H9 (cell line): ENCODE results near the gene MMP2. TPM values are rescaled to one million over a fixed set of nuclear protein-coding genes. Genes with fewer than 3 reads are reported as not detected.
A peak's percentile ranks its signal among the peaks of the same experiment; 100 is the strongest.

Experiments used
- DNase-seq: peaks from one replicate; pipeline ENCODE4 v3.0.0-alpha.2; 2017
- H2AFZ ChIP-seq: one replicate; pipeline ENCODE4 v1.6.1; 2013; ENCODE audit warnings: mild to moderate bottlenecking, low read length, control low read depth, moderate library complexity
- H2AK5ac ChIP-seq: 2 replicates; pipeline ENCODE4 v1.6.1; 2013; ENCODE audit warnings: low read length, control low read depth, mixed read lengths; ENCODE audit not compliant: insufficient read length
- H2BK120ac ChIP-seq: one replicate; pipeline ENCODE4 v1.6.1; 2013; ENCODE audit warnings: low read depth, mild to moderate bottlenecking, low read length, control low read depth, inconsistent platforms; ENCODE audit not compliant: poor library complexity, severe bottlenecking
- H2BK12ac ChIP-seq: 2 replicates; pipeline ENCODE4 v1.6.1; 2013; ENCODE audit warnings: low read length, control low read depth, mixed read lengths, low read depth; ENCODE audit not compliant: insufficient read length
- H2BK15ac ChIP-seq: 2 replicates; pipeline ENCODE4 v1.6.1; 2013; ENCODE audit warnings: low read depth, low read length, control low read depth
- H2BK20ac ChIP-seq: one replicate; pipeline ENCODE4 v1.6.1; 2013; ENCODE audit warnings: low read depth, mild to moderate bottlenecking, low read length, control low read depth, inconsistent platforms; ENCODE audit not compliant: poor library complexity, severe bottlenecking
- H2BK5ac ChIP-seq: 2 replicates; pipeline ENCODE4 v1.6.1; 2013; ENCODE audit warnings: low read length, control low read depth, mixed read lengths; ENCODE audit not compliant: insufficient read length
- H3K14ac ChIP-seq: 2 replicates; pipeline ENCODE4 v1.6.1; 2013; ENCODE audit warnings: low read length, control low read depth; ENCODE audit not compliant: insufficient read depth
- H3K18ac ChIP-seq: 2 replicates; pipeline ENCODE4 v1.6.1; 2013; ENCODE audit warnings: low read depth, mild to moderate bottlenecking, mixed read lengths, low read length, control low read depth; ENCODE audit not compliant: insufficient read length
- H3K23ac ChIP-seq: 2 replicates; pipeline ENCODE4 v1.6.1; 2013; ENCODE audit warnings: low read length, control low read depth, mixed read lengths, low read depth; ENCODE audit not compliant: insufficient read length
- H3K23me2 ChIP-seq: 2 replicates; pipeline ENCODE4 v1.6.1; 2013; ENCODE audit warnings: low read depth, mild to moderate bottlenecking, mixed read lengths, low read length, control low read depth; ENCODE audit not compliant: insufficient read length, poor library complexity, severe bottlenecking
- H3K27ac ChIP-seq: 2 replicates; pipeline ENCODE4 v1.5.1; 2013; ENCODE audit warnings: low read length, control low read depth, mixed read lengths, low read depth; ENCODE audit not compliant: insufficient read length
- H3K27me3 ChIP-seq: 2 replicates; pipeline ENCODE4 v1.6.1; 2013; ENCODE audit warnings: low read length, control low read depth, inconsistent platforms; ENCODE audit not compliant: insufficient read depth
- H3K4ac ChIP-seq: 2 replicates; pipeline ENCODE4 v1.6.1; 2013; ENCODE audit warnings: low read depth, mild to moderate bottlenecking, control low read depth, inconsistent platforms, low read length, moderate library complexity
- H3K4me1 ChIP-seq: 2 replicates; pipeline ENCODE4 v1.6.1; 2013; ENCODE audit warnings: low read length, control low read depth, inconsistent platforms; ENCODE audit not compliant: insufficient read depth
- H3K4me2 ChIP-seq: 2 replicates; pipeline ENCODE4 v1.6.1; 2013; ENCODE audit warnings: low read length, control low read depth, mixed read lengths; ENCODE audit not compliant: insufficient read length, insufficient read depth
- H3K56ac ChIP-seq: 2 replicates; pipeline ENCODE4 v1.6.1; 2013; ENCODE audit warnings: low read depth, mild to moderate bottlenecking, mixed read lengths, low read length, control low read depth; ENCODE audit not compliant: insufficient read length
- H3K79me1 ChIP-seq: 2 replicates; pipeline ENCODE4 v1.6.1; 2013; ENCODE audit warnings: low read depth, mild to moderate bottlenecking, moderate library complexity, low read length, control low read depth, inconsistent platforms; ENCODE audit not compliant: insufficient read depth, poor library complexity, severe bottlenecking
- H3K79me2 ChIP-seq: 2 replicates; pipeline ENCODE4 v1.6.1; 2013; ENCODE audit warnings: low read length, control low read depth, inconsistent platforms; ENCODE audit not compliant: insufficient read depth
- H3K9ac ChIP-seq: 2 replicates; pipeline ENCODE4 v1.6.1; 2013; ENCODE audit warnings: low read length, control low read depth, mixed read lengths; ENCODE audit not compliant: insufficient read length; ENCODE audit errors: extremely low read depth
- H3K9me3 ChIP-seq: one replicate; pipeline ENCODE4 v1.6.1; 2013; ENCODE audit warnings: low read depth, low read length, inconsistent platforms; ENCODE audit not compliant: control insufficient read depth
- H3T11ph ChIP-seq: one replicate; pipeline ENCODE4 v1.6.1; 2013; ENCODE audit warnings: mild to moderate bottlenecking, low read length, control low read depth, inconsistent platforms
- H4K20me1 ChIP-seq: one replicate; pipeline ENCODE4 v1.6.1; 2013; ENCODE audit not compliant: control insufficient read depth, insufficient read length, insufficient read depth
- H4K5ac ChIP-seq: 2 replicates; pipeline ENCODE4 v1.6.1; 2013; ENCODE audit warnings: low read depth, mild to moderate bottlenecking, mixed read lengths, low read length, control low read depth; ENCODE audit not compliant: insufficient read length
- H4K8ac ChIP-seq: replicated peaks from 2 replicates; pipeline ENCODE4 v1.6.1; 2013; ENCODE audit warnings: low read length, control low read depth, mixed read lengths, low read depth; ENCODE audit not compliant: insufficient read length
- H4K91ac ChIP-seq: 2 replicates; pipeline ENCODE4 v1.6.1; 2013; ENCODE audit warnings: low read depth, mild to moderate bottlenecking, moderate library complexity, mixed read lengths, low read length, control low read depth; ENCODE audit not compliant: insufficient read length
- H3K27ac Mint-ChIP-seq, 3 experiments: 2 replicates in 2 of 3; 3 replicates in 1 of 3; pipeline ENCODE4 v1.8.0; 2020 to 2021; ENCODE audit warnings: mixed read lengths in 3 of 3, mild to moderate bottlenecking in 1 of 3, moderate library complexity in 1 of 3
- H3K27me3 Mint-ChIP-seq: 2 replicates; pipeline ENCODE4 v1.8.0; 2021; ENCODE audit warnings: low read depth, mild to moderate bottlenecking, moderate library complexity, mixed read lengths
- H3K36me3 Mint-ChIP-seq, 3 experiments: 2 replicates in 2 of 3; 3 replicates in 1 of 3; pipeline ENCODE4 v1.8.0; 2020 to 2021; ENCODE audit warnings: low read depth in 3 of 3, mixed read lengths in 3 of 3; ENCODE audit not compliant: insufficient read depth in 1 of 3
- H3K4me1 Mint-ChIP-seq, 2 experiments: 2 replicates each; pipeline ENCODE4 v1.8.0; 2020; ENCODE audit warnings: mixed read lengths in 2 of 2
- H3K4me3 Mint-ChIP-seq, 2 experiments: 2 replicates in 1 of 2; 3 replicates in 1 of 2; pipeline ENCODE4 v1.8.0; 2020 to 2021; ENCODE audit warnings: mild to moderate bottlenecking in 2 of 2, mixed read lengths in 2 of 2, moderate library complexity in 1 of 2
- H3K9me3 Mint-ChIP-seq, 2 experiments: 2 replicates in 1 of 2; 3 replicates in 1 of 2; pipeline ENCODE4 v1.8.0; 2020; ENCODE audit warnings: mild to moderate bottlenecking in 2 of 2, mixed read lengths in 2 of 2, moderate library complexity in 1 of 2
- WGBS: extraction: QIAGEN DNeasy Blood & Tissue Kit; methylation state at CpG from one replicate; pipeline ENCODE4 v1.1.7; 2013; ENCODE audit warnings: missing lambda C conversion rate, low lambda C conversion rate, mixed read lengths; ENCODE audit not compliant: insufficient read length; ENCODE audit errors: extremely low coverage; 5-methylcytosine and 5-hydroxymethylcytosine counted together
- total RNA-seq: library from RNA; stranded (reverse); gene quantifications from 2 replicates; pipeline ENCODE4 v1.2.1, GENCODE V29; 2021
- TF ChIP-seq, protein P1 (sequence below): fragments of 200-600 bp; sonication (generic); conservative IDR thresholded peaks from 3 replicates; pipeline ENCODE4 v1.8.0; 2021; ENCODE audit warnings: antibody characterized with exemption, mild to moderate bottlenecking

The MMP2 gene
- total RNA-seq, 1 experiment from 2014 or later, result 23.1 TPM

DNA sequence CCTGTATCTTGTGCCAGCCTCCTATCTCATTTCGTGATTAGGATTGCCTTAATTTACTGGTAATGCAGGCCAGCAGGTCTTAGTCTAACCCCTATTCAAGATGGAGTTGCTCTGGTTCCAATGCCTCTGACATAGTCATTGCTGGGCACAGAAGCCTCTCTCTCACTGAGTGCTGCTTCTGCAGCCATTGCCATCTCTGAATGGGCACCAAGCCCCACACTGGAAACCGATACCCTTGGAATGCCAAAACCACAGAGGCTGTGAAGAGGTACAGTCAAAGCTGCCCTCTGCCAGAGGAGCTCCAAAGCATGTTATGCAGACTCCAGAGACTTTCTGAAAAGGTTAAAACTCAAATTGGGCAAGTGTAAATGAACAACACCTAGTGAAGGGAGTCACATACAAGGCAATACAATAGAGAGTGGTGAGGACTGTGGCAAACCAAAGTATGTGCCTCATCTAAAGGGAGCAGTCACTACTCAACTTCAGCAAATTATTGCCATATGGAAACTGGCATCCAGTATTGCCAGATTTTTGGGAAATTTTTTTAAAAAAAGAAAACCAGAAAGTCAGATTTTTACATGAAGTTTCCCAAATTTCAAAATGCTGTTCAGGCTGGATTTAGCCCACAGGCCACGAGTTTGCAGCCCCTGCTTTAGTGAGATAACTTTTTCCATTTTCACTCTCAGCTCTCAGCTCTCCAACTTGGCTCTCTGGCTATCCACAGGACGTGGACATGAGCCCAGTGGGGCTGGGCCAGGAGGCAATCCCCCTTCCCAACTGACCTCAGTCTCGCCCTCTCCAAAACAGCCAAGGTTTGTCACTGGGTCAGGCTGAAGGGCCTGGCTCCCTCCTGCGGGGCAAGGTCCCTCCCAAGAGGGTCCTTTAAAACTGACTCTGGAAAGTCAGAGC, 2.1 kb upstream of the MMP2 start:
- Histone ChIP-seq H2AFZ (no peak overlapping the region), H3K9ac (no peak overlapping the region), H3T11ph (no peak overlapping the region), H4K8ac (no peak overlapping the region), H3K23me2 (peaks cover 20% of the 10 kb centered on the region), H2BK12ac (no peak overlapping the region), H3K56ac (no peak overlapping the region), H2BK5ac (no peak overlapping the region), H3K23ac (no peak overlapping the region), H3K18ac (peak overlapping the region; percentile 65), H4K20me1 (no peaks in the 10 kb centered on the region), H2BK20ac (no peak overlapping the region), H4K91ac (no peak overlapping the region), H3K9me3 (no peaks in the 10 kb centered on the region), H3K4me1 (no peaks in the 10 kb centered on the region; the same call in 1 of the 2 replicates), H2BK120ac (no peak overlapping the region), H3K79me2 (no peaks in the 10 kb centered on the region), H2BK15ac (no peak overlapping the region), H2AK5ac (no peak overlapping the region), H3K27me3 (peaks cover 30% of the 10 kb centered on the region), H3K14ac (no peak overlapping the region), H4K5ac (no peak overlapping the region), H3K79me1 (no peaks in the 10 kb centered on the region), H3K27ac (no peak overlapping the region), H3K4me2 (no peak overlapping the region), H3K4ac (no peak overlapping the region)
- TF ChIP-seq, protein P1, sequence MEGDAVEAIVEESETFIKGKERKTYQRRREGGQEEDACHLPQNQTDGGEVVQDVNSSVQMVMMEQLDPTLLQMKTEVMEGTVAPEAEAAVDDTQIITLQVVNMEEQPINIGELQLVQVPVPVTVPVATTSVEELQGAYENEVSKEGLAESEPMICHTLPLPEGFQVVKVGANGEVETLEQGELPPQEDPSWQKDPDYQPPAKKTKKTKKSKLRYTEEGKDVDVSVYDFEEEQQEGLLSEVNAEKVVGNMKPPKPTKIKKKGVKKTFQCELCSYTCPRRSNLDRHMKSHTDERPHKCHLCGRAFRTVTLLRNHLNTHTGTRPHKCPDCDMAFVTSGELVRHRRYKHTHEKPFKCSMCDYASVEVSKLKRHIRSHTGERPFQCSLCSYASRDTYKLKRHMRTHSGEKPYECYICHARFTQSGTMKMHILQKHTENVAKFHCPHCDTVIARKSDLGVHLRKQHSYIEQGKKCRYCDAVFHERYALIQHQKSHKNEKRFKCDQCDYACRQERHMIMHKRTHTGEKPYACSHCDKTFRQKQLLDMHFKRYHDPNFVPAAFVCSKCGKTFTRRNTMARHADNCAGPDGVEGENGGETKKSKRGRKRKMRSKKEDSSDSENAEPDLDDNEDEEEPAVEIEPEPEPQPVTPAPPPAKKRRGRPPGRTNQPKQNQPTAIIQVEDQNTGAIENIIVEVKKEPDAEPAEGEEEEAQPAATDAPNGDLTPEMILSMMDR, result no peak
- no CpG with 5 or more reads among the region's 6 CpGs for WGBS
- Mint-ChIP-seq H3K4me3 (peak overlapping the region in 1 of 2 experiments; percentile 53; a peak in 1 of 5 replicates), H3K9me3 (peaks cover 0 to 2% of the 10 kb centered on the region in 2 experiments; a peak in 2 of 5 replicates), H3K36me3 (no peaks in the 10 kb centered on the region; a peak in 1 of 7 replicates), H3K4me1 (peaks cover 42% of the 10 kb centered on the region in 2 experiments), H3K27me3 (peaks cover 93% of the 10 kb centered on the region), H3K27ac (no peak overlapping the region; a peak in 1 of 7 replicates)
- no peak for DNase-seq
